Measurements from ENCODE around the gene SLAMF6.
"Not testable (repeated sequence)": the region's sequence is repeated elsewhere in the genome, so short reads cannot be mapped to it uniquely, and the experiment has no call there.

Gene SLAMF6

DNA sequence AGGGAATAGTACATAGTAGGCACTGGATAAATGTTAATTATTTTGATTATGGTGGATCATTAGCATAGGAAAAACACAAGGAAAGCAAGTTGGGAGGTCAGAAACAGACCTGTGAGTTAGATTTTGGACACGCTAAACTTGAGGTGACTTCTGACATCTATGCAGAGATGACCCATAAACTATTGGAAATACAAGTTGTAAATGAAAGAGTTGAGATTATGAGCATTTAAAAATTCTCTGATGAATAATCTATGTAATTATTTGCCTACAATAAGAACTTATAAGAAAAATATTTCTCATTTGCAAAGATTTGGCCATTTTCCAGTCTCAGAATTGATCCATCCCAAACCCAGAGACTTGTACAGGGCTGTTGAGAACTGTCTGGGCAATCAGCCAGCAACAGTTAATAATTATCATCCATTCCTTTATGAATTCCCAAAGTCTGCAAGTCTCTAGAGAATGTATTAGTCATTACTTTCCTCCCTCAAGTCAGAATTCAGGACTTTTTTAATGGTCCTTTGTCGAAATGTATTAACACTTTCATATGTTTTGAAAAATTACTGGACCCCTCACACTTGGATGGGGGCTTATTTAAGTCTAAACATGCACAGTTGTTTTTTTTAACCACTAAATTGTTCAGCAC lies 19.4 kb upstream of the SLAMF6 start:
- no peak for DNase-seq (ENCODE audit: low read depth in 2 of 2, low spot score in 1 of 2)

- DNase-seq (ENCODE audit: low read depth in 2 of 2, low spot score in 1 of 2): no peak
Measured at GRCh38 chr1:160541622-160542302, 18.7 kb upstream of the SLAMF6 start.

DNA sequence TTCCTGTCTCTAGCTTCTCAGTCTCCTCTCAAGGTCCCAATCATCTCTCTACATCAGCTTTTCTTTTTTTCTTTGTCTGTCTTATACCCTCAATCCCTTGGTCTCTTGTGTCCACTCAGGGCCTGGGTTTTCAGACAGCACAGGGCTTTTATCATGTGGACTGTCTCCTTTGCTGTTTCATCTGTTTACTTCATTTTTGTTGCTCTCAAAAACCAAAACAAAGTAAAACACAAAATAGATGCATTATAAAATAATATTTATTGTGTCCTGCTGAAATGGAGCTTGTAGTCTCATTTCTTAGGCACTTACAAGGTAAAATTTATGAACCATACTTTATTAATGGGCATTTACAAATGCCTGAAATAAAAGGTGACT lies 17.8 kb upstream of the SLAMF6 start:
- DNase-seq (ENCODE audit: low read depth in 2 of 2, low spot score in 1 of 2): no peak

DNA sequence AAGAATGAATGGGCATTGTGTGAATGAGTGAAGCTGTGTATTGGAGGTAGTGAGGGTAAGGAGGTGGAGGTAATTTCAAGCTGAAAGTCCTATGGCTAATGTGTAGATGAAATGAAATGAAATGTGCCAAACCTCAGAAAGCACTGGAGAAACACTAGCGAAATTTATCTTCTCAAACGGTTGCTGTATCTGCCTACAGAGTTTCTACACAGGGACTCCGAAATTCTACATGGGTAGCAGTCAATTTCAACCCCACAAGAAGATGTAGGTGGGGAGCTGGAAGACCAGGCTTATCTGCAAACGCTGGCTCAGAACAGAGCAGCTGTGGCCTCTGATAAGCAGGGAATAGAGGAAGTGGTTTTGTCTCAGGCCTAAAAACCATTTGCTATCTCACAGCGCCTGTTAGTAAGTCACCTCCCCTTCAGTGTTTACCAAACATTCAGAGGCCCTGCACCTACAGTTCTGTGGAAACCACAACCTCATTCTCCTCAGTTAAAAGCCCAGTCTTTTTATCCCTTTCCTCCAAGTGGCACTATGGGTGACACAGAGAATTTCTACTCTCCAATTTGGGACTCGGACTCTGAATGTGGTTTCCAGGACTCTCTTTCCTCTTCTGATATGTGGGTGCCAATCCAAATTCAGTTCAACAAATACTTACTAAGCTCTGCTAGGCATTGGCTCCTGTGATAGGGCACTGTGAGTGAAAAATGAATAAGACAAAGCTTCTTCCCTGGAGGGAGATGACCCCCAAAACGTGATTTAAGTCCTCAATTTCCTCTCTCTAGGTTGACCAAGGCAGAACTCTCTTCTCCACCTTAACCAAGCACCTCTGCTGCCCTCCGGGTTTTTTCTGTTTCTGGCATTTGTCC lies 17.2 kb upstream of the SLAMF6 start:
- peak in 1 of 2 donors; percentile 14 for DNase-seq (ENCODE audit: low read depth in 2 of 2, low spot score in 1 of 2)

GRCh38 chr1:160539684-160539989 lies 16.6 kb upstream of the SLAMF6 start:
- DNase-seq (ENCODE audit: low read depth in 2 of 2, low spot score in 1 of 2): no peak

- DNase-seq (ENCODE audit: low read depth in 2 of 2, low spot score in 1 of 2): no peak
Measured at GRCh38 chr1:160538985-160539651, 16.1 kb upstream of the SLAMF6 start.

GRCh38 chr1:160537714-160538665 lies 14.9 kb upstream of the SLAMF6 start:
- DNase-seq (ENCODE audit: low read depth in 2 of 2, low spot score in 1 of 2): no peak

DNA sequence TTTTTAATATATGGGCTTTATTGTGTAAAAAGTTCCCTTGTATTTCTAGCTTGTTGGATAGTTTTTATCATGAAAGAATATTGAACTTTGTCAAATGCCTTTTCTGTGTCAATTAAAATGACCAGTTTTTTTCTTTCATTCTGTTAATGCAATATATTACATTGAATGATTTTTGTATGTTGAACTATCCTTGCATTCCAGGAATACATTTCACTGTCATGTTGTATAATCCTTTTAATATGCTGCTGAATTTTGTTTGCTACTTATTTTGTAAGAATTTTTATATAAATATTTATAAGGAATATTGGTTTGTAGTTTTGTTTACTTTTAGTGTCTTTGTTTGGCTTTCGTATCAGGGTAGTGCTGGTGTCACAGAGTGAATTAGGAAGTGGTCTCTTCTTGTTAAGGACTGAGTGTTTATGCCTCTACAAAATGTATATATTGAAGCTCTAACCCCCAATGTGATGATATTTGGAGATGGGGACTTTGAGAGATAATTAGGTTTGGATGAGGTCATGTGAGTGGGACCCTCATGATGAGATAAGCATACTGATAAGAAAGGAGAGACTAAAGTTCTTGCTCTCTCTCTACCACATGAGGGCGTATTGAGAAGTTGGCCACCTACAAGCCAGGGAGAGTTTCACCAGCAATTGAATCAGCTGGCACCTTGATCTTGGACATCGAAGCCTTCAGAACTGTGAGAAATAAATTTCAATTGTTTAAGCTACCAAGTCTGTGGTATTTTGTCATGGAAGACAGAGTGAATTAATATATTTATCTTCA lies 12.0 kb upstream of the SLAMF6 start:
- DNase-seq (ENCODE audit: low read depth in 2 of 2, low spot score in 1 of 2): no peak

- DNase-seq (ENCODE audit: low read depth in 2 of 2, low spot score in 1 of 2): not testable (repeated sequence)
Measured at GRCh38 chr1:160532557-160532813, 9.4 kb upstream of the SLAMF6 start.

DNA sequence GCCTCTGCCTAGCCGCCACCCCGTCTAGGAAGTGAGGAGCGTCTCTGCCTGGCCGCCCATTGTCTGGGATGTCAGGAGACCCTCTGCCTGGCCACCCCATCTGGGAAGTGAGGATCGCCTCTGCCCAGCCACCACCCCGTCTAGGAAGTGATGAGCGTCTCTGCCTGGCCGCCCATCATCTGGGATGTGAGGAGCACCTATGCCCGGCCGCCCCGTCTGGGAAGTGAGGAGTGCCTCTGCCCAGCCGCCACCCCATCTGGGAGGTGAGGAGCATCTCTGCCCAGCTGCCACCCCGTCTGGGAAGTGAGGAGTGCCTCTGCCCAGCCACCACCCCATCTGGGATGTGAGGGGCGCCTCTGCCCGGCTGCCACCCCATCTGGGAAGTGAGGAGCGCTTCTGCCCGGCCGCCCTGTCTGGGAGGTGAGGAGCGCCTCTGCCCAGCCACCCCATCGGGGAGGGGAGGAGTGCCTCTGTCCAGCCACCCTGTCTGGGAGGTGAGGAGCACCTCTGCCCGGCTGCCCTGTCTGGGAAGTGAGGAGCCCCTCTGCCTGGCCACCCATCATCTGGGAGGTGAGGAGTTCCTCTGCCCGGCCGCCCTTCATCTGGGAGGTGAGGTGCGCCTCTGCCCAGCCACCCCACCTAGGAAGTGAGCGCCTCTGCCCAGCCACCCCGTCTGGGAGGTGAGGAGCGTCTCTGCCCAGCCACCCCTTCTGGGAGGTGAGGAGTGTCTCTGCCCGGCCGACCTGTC lies 8.9 kb upstream of the SLAMF6 start:
- not testable (repeated sequence) for DNase-seq (ENCODE audit: low read depth in 2 of 2, low spot score in 1 of 2)

- not testable (repeated sequence) for DNase-seq (ENCODE audit: low read depth in 2 of 2, low spot score in 1 of 2)
Measured at GRCh38 chr1:160529401-160529952, 6.4 kb upstream of the SLAMF6 start.

DNA sequence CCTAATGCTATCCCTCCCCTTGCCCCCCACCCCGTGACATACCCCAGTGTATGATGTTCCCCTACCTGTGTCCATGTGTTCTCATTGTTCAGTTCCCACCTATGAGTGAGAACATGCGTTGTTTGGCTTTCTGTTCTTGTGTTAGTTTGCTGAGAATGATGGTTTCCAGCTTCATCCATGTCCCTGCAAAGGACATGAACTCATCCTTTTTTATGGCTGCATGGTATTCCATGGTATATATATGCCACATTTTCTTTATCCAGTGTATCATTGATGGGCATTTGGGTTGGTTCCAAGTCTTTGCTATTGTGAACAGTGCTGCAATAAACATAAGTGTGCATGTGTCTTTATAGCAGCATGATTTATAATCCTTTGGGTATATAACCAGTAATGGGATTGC lies 734 bp upstream of the SLAMF6 start:
- not testable (repeated sequence) for DNase-seq (ENCODE audit: low read depth in 2 of 2, low spot score in 1 of 2)

GRCh38 chr1:160522136-160522535 lies 919 bp downstream of the SLAMF6 start:
- no peak for DNase-seq (ENCODE audit: low read depth in 2 of 2, low spot score in 1 of 2)

DNA sequence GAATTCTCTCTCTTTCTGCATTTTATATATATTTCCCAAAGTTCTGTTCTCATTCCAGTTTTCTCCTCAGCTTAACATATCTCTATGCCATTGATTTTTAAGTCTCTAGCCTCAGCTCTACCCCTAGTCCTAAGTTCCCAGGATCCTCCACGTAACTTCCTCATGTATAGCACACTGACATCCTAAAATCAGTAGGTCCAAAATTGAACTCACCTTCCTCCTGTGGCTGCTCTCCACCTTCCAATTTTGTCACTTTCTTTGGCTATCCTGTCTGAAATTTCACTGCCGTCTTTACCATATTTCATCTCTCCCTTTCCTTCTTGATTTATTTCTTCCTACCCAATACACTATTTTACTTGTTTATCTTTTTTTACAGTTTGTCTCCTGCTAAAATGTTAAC lies 1.5 kb downstream of the SLAMF6 start:
- no peak for DNase-seq (ENCODE audit: low read depth in 2 of 2, low spot score in 1 of 2)

DNA sequence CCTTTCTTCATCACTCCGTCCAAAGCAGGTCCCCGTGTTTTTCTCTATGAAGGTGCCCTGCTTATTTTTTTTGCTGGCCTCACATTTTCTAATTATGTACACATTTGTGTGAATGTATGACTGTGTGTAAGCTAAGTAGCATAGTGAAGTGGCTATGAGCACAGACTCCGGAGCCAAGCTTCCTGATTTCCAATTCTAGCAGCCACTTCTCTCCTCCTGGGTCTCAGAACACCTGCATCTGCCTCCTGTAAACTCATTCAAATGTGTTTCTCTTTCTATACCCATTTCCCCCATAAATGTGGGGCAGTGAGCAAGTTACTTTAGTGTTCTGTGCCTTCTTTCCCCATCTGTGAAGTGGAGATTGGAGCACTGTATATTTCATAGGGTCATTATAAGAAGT lies 2.1 kb downstream of the SLAMF6 start:
- DNase-seq (ENCODE audit: low read depth in 2 of 2, low spot score in 1 of 2): no peak

GRCh38 chr1:160520582-160520981 lies 2.5 kb downstream of the SLAMF6 start:
- DNase-seq (ENCODE audit: low read depth in 2 of 2, low spot score in 1 of 2): no peak

DNA sequence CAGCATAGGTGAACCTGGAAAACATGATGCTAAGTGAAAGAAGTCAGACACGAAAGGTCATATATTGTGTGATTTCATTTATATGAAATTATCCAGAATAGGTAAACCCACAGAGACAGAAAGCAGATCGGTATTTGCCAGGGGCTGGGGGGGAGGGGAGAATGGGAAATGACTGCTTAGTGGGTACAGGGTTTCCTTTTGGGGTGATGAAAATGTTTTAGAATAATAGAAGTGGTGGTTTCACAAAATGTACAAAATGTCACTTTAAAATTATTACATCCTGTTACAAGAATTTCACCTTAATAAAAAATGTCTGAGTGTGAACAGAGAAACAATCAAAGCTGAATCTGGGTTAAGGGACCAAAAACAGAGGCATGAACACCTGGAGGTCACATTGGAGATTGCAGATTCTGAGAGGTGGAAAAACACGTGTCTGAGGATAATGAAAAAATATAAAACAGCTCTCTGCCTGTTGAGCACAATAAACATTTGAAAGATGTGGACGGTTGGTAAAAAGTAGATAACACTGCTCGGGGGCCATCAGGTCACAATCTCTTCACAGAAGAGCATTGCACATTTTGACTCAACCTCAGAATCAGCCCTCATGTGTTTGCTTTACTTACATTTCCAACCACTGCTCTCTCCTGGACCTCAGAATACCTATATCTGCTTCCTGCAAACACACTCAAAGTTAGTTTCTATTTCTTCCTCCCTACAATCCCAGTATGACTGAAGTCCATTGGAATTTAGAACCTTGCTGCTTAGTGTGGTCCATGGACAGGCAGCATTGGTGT lies 3.2 kb downstream of the SLAMF6 start:
- no peak for DNase-seq (ENCODE audit: low read depth in 2 of 2, low spot score in 1 of 2)

GRCh38 chr1:160517519-160517918 lies 5.5 kb downstream of the SLAMF6 start:
- DNase-seq (ENCODE audit: low read depth in 2 of 2, low spot score in 1 of 2): not testable (repeated sequence)
